LNCAP (cell line): ENCODE results near the gene AHSP.

Experiments used
- TF ChIP-seq, protein P1 (sequence below): fragments of 450-650 bp; IDR thresholded peaks from 2 replicates; pipeline ENCODE4 v1.5.1; 2017; ENCODE audit warnings: mild to moderate bottlenecking

AHSP gene

DNA sequence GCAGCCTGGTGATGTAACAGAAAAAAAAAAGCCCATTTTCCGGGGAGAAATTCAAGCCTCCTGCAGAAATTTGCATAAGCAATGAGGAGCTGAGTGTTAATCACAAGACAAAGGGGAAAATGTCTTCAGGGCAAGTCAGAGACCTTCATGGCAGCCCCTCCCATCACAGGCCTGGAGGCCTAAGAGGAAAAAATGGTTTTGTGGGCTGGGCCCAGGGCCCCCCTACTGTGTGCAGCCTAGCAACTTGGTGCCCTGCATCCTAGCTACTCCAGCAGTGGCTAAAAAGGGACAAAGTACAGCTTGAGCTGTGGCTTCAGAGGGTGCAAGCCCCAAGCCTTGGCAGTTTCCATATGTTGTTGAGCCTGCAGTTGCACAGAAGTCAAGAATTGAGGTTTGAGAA, 49.7 kb downstream of the AHSP start:
- TF ChIP-seq, protein P1, sequence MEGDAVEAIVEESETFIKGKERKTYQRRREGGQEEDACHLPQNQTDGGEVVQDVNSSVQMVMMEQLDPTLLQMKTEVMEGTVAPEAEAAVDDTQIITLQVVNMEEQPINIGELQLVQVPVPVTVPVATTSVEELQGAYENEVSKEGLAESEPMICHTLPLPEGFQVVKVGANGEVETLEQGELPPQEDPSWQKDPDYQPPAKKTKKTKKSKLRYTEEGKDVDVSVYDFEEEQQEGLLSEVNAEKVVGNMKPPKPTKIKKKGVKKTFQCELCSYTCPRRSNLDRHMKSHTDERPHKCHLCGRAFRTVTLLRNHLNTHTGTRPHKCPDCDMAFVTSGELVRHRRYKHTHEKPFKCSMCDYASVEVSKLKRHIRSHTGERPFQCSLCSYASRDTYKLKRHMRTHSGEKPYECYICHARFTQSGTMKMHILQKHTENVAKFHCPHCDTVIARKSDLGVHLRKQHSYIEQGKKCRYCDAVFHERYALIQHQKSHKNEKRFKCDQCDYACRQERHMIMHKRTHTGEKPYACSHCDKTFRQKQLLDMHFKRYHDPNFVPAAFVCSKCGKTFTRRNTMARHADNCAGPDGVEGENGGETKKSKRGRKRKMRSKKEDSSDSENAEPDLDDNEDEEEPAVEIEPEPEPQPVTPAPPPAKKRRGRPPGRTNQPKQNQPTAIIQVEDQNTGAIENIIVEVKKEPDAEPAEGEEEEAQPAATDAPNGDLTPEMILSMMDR = no peak
